ENCODE measurements around the gene GTPBP6.

Gene GTPBP6

DNA sequence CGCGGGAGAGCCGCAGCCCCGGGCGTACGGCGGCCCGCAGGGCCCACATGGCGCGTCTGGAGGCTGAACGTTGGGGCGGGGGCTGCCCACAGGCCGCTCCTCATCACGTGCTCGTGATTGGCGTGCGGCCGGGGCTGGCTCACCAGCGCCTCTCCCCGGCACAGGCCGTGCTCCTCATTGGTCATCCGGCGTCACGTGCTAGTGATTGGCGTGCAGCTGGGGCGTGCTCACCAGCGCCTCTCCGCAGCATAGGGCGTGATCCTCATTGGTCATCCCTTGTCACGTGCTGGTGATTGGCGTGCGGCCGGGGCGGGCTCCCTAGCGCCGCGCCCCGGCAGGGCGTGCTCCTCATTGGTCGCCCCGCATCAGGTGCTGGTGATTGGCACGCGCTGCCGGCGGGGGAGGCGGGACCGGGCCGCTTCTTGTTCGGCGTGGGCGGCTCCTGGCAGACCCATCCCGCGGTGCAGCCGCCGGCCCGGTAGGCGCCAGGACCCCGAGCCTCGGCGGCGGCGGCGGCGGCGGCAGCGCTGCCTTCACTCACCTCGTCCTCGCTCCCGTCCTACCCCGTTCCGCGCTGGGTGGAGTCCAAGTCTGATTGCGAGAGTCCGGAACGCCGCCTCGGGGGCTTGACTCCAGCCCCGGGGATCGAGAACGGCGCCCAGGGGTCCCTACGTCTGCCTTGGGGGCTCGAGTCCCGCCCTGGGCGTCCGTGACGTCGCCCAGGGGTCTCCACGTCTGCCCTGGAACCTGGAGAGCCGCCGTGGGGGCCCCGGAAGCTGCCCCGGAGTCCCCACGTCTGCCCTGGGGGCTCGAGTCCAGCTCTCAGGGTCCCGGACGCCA lies at the start of gene GTPBP6:
GTPBP6 (minus strand) TSS at position 58 of the 840 bp plus-strand sequence; CDS start at position 49, 9 bp downstream.
- Histone ChIP-seq H3K4me3 (ENCODE audit: low read depth in 1 of 2, low read length in 1 of 2) (peak within 1 kb of the TSS; percentile 91 to 99), H3K4me1 (ENCODE audit: control insufficient read depth in 1 of 2, insufficient read depth in 1 of 2, low read depth in 1 of 2, low read length in 1 of 2) (peaks cover 19 to 29% of the 10 kb centered on the region in 2 experiments), H3K27me3 (peaks cover 32% of the 10 kb centered on the region), H3K27ac (peak within 1 kb of the TSS; percentile 97), H3K9me3 (no peaks in the 10 kb centered on the region), H3K36me3 (peaks cover 11% of the 10 kb centered on the region)
- TF ChIP-seq, protein P1, sequence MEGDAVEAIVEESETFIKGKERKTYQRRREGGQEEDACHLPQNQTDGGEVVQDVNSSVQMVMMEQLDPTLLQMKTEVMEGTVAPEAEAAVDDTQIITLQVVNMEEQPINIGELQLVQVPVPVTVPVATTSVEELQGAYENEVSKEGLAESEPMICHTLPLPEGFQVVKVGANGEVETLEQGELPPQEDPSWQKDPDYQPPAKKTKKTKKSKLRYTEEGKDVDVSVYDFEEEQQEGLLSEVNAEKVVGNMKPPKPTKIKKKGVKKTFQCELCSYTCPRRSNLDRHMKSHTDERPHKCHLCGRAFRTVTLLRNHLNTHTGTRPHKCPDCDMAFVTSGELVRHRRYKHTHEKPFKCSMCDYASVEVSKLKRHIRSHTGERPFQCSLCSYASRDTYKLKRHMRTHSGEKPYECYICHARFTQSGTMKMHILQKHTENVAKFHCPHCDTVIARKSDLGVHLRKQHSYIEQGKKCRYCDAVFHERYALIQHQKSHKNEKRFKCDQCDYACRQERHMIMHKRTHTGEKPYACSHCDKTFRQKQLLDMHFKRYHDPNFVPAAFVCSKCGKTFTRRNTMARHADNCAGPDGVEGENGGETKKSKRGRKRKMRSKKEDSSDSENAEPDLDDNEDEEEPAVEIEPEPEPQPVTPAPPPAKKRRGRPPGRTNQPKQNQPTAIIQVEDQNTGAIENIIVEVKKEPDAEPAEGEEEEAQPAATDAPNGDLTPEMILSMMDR (IDR thresholded peaks at IDR 0.05): no peak

GRCh38 chrX:367866-368265 lies 49.3 kb upstream of the GTPBP6 start:
- no peak overlapping the region for H3K4me3 ChIP-seq (ENCODE audit: low read depth in 1 of 2, low read length in 1 of 2)
- H3K27me3 ChIP-seq: peaks cover 24% of the 10 kb centered on the region
- TF ChIP-seq, protein P1 (IDR thresholded peaks at IDR 0.05): no peak
- H3K27ac ChIP-seq: no peak overlapping the region
- peaks cover 4% of the 10 kb centered on the region for H3K9me3 ChIP-seq
- peaks cover 2 to 6% of the 10 kb centered on the region in 2 experiments for H3K4me1 ChIP-seq (ENCODE audit: control insufficient read depth in 1 of 2, insufficient read depth in 1 of 2, low read depth in 1 of 2, low read length in 1 of 2)
- H3K36me3 ChIP-seq: no peaks in the 10 kb centered on the region

DNA sequence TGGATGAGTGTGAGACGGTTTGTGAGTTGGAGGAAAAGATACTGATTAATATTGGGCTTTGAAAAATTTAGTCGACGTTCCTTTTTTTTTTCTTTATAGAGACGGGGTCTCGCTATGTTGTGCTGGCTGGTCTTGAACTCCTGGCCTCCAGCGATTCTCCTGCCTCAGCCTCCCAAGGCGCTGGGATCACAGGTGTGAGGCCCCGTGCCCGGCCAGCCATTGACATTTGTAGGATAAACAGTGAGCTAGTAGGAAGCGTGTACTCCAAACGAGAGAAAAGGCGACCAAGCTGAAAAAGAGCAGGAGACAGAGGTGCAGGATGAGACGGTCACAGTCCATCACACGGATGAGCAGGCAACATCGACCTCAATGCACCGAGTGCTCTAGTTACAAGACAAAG lies 48.8 kb upstream of the GTPBP6 start:
- Histone ChIP-seq H3K27ac (no peak overlapping the region), H3K4me3 (ENCODE audit: low read depth in 1 of 2, low read length in 1 of 2) (no peak overlapping the region), H3K27me3 (peaks cover 19% of the 10 kb centered on the region), H3K9me3 (peaks cover 4% of the 10 kb centered on the region), H3K36me3 (no peaks in the 10 kb centered on the region), H3K4me1 (ENCODE audit: control insufficient read depth in 1 of 2, insufficient read depth in 1 of 2, low read depth in 1 of 2, low read length in 1 of 2) (peaks cover 0 to under 1% of the 10 kb centered on the region in 2 experiments)
- TF ChIP-seq, protein P1 (IDR thresholded peaks at IDR 0.05): no peak

DNA sequence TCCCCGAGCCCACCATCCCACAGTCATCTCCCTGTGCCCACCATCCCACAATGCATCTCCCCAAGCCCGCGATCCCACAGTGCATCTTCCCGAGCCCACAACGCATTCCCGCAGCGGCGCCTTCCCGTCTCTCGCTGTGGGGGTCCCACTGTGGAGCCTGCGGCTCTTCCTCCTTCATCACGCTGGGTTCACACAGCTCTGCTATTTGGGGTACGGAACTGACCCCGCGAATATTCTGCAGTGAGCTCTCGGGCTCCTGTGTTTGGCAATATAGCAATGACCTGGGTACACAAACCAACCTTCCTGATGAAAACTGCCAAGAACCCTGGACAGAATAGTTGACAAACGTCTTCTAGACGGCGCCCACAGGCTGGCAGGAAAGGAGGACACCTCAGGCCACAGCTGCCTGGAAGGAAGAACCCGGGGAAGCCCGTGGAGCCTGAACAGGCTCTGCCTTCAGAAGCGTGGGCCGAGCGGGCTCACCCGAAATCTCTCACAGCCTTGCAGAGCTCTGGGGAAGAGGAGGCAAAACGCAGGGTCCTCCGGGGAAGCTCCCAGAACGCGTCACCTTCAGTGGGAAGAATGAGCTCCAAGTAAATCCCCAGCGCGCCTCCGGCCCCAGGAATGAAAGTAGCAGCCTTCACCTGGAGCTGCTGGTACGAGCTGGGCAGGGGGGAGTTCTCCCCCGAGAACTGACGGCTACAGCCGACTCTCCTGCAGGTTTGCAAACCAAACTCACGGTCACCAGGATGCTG lies 45.2 kb upstream of the GTPBP6 start:
- Histone ChIP-seq H3K27me3 (no peaks in the 10 kb centered on the region), H3K27ac (no peak overlapping the region), H3K4me3 (ENCODE audit: low read depth in 1 of 2, low read length in 1 of 2) (no peak overlapping the region), H3K36me3 (peaks cover 9% of the 10 kb centered on the region), H3K9me3 (peaks cover 13% of the 10 kb centered on the region), H3K4me1 (ENCODE audit: control insufficient read depth in 1 of 2, insufficient read depth in 1 of 2, low read depth in 1 of 2, low read length in 1 of 2) (no peaks in the 10 kb centered on the region)
- TF ChIP-seq, protein P1 (IDR thresholded peaks at IDR 0.05): no peak

- no peaks in the 10 kb centered on the region for H3K27me3 ChIP-seq
- peaks cover 1 to 3% of the 10 kb centered on the region in 2 experiments for H3K4me1 ChIP-seq (ENCODE audit: control insufficient read depth in 1 of 2, insufficient read depth in 1 of 2, low read depth in 1 of 2, low read length in 1 of 2)
- H3K36me3 ChIP-seq: peaks cover 9% of the 10 kb centered on the region
- TF ChIP-seq, protein P1 (IDR thresholded peaks at IDR 0.05): no peak
- H3K27ac ChIP-seq: no peak overlapping the region
- H3K9me3 ChIP-seq: peaks cover 13% of the 10 kb centered on the region
- H3K4me3 ChIP-seq (ENCODE audit: low read depth in 1 of 2, low read length in 1 of 2): no peak overlapping the region
Observed at GRCh38 chrX:362937-363620, 44.5 kb upstream of the GTPBP6 start.

Measured in neutrophil (primary cell).